Measurements from ENCODE around the gene KMT2A. TPM values are rescaled to one million over a fixed set of nuclear protein-coding genes. Genes with fewer than 3 reads are reported as not detected.

Gene KMT2A
- total and polyA plus RNA-seq, 10 of the 15 experiments (the other 5 are each of a cell fraction or from before 2014, with no cell fraction given), result 6.1 to 56.9 (median 25.4) TPM

- TF ChIP-seq ZNF592 (IDR thresholded peaks at IDR 0.05), result 0 out of 2 replicates have a peak, but pooled peaks have one; percentile 12
- TF ChIP-seq IRF4 (IDR thresholded peaks at IDR 0.05; ENCODE audit: low read depth, low read length), result peak; percentile 97
- 0 out of 2 replicates have a peak, but pooled peaks have one; percentile 30 for TF ChIP-seq CBFB (IDR thresholded peaks at IDR 0.05; ENCODE audit: low read depth)
- TF ChIP-seq RCOR1 (conservative IDR thresholded peaks at IDR 0.05; ENCODE audit: low read depth, low read length), result 0 out of 2 replicates have a peak, but pooled peaks have one; percentile 62
- TF ChIP-seq MEF2A (IDR thresholded peaks at IDR 0.05; ENCODE audit: insufficient read depth, low read depth, low read length), result peak; percentile 82
- no peak for TF ChIP-seq PBX3 (IDR thresholded peaks at IDR 0.05; ENCODE audit: insufficient replicate concordance, low read depth, low read length)
- TF ChIP-seq NR2C2 (IDR thresholded peaks at IDR 0.05; ENCODE audit: borderline replicate concordance, control insufficient read depth, insufficient read length, low read depth), result no peak
- TF ChIP-seq USF1 (IDR thresholded peaks at IDR 0.05; ENCODE audit: borderline replicate concordance, extremely low read length, insufficient read depth, low read depth, low read length), result no peak
- TF ChIP-seq, protein P1, sequence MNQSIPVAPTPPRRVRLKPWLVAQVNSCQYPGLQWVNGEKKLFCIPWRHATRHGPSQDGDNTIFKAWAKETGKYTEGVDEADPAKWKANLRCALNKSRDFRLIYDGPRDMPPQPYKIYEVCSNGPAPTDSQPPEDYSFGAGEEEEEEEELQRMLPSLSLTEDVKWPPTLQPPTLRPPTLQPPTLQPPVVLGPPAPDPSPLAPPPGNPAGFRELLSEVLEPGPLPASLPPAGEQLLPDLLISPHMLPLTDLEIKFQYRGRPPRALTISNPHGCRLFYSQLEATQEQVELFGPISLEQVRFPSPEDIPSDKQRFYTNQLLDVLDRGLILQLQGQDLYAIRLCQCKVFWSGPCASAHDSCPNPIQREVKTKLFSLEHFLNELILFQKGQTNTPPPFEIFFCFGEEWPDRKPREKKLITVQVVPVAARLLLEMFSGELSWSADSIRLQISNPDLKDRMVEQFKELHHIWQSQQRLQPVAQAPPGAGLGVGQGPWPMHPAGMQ (IDR thresholded peaks at IDR 0.05; ENCODE audit: borderline replicate concordance), result no peak
- TF ChIP-seq HDAC6 (IDR thresholded peaks at IDR 0.05; ENCODE audit: unreplicated experiment), result no peak
- no peak for TF ChIP-seq MYB (IDR thresholded peaks at IDR 0.05; ENCODE audit: borderline replicate concordance, low read depth, low read length)
- no peak for TF ChIP-seq POLR2A (IDR thresholded peaks at IDR 0.05; ENCODE audit: low read depth, low read length)
- TF ChIP-seq, protein P2, sequence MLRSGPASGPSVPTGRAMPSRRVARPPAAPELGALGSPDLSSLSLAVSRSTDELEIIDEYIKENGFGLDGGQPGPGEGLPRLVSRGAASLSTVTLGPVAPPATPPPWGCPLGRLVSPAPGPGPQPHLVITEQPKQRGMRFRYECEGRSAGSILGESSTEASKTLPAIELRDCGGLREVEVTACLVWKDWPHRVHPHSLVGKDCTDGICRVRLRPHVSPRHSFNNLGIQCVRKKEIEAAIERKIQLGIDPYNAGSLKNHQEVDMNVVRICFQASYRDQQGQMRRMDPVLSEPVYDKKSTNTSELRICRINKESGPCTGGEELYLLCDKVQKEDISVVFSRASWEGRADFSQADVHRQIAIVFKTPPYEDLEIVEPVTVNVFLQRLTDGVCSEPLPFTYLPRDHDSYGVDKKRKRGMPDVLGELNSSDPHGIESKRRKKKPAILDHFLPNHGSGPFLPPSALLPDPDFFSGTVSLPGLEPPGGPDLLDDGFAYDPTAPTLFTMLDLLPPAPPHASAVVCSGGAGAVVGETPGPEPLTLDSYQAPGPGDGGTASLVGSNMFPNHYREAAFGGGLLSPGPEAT (IDR thresholded peaks at IDR 0.05; ENCODE audit: low read depth), result peak; percentile 73; the same call in 1 of the 2 replicates
- TF ChIP-seq ELK1 (IDR thresholded peaks at IDR 0.05; ENCODE audit: low read depth, low read length), result no peak
- no peak for TF ChIP-seq PML (IDR thresholded peaks at IDR 0.05; ENCODE audit: low read length)
- peak; percentile 93; the same call in 1 of the 2 replicates for TF ChIP-seq FOXM1 (IDR thresholded peaks at IDR 0.05; ENCODE audit: low read depth, low read length)
- TF ChIP-seq CHD1 (IDR thresholded peaks at IDR 0.05; ENCODE audit: low read depth, low read length), result no peak
- no peak for TF ChIP-seq KAT2A (conservative IDR thresholded peaks at IDR 0.05; ENCODE audit: control insufficient read depth, low read depth, low read length)
- TF ChIP-seq, protein P3, sequence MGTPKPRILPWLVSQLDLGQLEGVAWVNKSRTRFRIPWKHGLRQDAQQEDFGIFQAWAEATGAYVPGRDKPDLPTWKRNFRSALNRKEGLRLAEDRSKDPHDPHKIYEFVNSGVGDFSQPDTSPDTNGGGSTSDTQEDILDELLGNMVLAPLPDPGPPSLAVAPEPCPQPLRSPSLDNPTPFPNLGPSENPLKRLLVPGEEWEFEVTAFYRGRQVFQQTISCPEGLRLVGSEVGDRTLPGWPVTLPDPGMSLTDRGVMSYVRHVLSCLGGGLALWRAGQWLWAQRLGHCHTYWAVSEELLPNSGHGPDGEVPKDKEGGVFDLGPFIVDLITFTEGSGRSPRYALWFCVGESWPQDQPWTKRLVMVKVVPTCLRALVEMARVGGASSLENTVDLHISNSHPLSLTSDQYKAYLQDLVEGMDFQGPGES (IDR thresholded peaks at IDR 0.05), result no peak
These were observed 12.0 kb downstream of the KMT2A start (continued) for GRCh38 chr11:118448294-118448693.
